NCI-H128 (cell line): Measurements from ENCODE around the gene SPP2.
A peak's percentile ranks its signal among the peaks of the same experiment; 100 is the strongest.

ENCODE experiments used
- DNase-seq: peaks from one replicate; lab custom pipeline; 2025; ENCODE audit not compliant: unreplicated experiment; lab: John Stamatoyannopoulos, UW

The SPP2 gene

DNA sequence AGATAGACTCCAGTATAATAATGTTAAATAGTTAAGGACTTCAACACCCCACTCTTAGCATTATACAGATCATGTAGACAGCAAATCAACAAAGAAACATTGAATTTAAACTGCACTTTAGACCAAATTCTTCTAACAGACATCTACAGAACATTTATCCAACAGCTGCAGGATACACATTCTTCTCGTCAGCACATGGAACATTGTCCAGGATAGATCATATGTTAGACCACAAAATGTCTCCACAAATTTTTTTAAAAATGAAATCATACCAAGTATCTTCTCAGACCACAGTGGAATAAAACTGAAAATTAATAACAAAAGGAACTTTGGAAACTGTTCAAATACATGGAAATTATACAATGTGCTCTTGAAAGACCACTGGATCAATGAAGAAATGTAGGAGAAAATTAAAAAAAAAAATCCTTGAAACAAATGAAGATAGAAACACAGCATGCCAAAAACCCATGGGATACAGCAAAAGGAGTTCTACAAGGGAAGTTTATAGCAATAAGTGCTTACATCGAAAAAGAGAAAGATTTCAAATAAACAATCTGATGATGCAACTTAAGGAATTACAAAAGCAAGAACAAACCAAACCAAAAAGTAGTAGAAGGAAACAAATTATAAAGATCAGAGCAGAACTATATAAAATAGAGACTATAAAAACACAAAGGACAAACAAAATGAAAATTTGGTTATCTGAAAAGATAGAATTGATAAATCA lies 12.3 kb upstream of the SPP2 start:
- no peak for DNase-seq

DNA sequence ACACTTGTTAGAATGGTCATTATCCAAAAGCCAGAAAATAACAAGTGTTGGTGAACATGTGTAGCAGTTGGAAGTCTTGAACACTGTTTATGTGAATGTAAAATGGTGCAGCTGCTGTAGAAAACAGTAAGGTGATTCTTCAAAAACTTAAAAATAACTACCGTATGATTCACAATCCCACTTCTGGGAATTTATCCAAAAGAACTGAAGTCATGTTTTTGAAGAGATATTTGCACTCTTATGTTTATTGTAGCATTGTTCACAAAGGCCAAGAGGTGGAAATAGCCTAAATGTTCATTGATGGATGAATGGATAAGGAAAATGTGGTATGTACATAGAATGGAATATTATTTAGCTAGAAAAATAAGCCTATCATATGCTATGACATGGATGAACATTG lies 6.3 kb upstream of the SPP2 start:
- no peak for DNase-seq

DNA sequence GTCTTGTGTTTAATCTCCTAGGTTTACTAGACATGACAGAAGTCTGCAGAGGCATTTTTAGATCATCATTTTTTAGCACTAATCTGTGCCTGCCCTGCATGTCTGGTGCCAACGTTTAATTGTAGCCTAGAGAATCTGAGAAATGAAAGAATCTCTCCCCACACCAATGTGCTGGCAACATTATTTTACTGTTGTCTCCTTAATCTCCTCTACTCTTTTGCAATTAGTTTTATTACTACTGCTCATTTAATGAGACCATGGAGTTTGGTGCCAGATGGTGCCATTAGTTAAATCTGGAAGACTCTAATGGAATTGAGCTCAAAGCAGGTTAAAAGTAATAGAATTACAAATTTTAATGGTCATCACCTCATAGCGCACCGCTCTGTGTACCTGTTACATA lies 4.0 kb upstream of the SPP2 start:
- no peak for DNase-seq

DNA sequence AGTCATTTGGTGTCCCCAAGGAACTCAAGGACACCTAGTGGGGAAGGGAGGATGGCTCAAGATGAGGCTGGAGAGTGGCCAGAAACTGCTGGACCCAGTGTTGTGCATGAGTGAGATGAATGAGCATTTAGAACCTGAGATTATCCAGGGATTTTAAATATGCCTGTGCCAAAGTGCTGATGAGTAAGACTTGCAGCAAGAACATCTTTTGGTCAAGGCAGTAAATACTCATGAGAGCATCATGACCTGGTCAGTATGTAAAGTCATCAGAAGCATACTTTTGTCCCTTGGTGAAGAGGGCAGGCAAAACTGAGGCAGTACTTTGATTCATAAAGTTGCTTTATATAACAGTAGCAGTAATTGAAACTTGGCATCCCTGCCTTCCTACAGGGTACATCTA lies 3.1 kb upstream of the SPP2 start:
- no peak for DNase-seq

DNA sequence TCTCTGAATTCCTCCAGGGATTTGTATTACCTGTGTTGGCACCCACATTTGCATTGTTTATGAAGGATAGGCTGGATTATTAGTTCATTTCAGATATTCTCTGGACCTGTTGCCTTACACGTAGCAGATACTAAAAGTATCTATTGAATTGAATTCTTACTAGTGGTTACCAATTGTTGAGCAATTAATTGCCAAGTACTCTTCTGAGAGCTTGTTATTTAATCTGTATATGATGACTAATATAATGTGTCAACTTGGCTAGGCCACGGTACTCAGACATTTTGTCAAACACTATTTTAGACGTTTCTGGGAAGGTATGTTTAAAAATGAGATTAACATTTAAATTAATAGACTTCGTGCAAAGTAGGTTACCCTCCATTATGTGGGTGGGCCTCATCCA lies 2.5 kb upstream of the SPP2 start:
- no peak for DNase-seq

DNA sequence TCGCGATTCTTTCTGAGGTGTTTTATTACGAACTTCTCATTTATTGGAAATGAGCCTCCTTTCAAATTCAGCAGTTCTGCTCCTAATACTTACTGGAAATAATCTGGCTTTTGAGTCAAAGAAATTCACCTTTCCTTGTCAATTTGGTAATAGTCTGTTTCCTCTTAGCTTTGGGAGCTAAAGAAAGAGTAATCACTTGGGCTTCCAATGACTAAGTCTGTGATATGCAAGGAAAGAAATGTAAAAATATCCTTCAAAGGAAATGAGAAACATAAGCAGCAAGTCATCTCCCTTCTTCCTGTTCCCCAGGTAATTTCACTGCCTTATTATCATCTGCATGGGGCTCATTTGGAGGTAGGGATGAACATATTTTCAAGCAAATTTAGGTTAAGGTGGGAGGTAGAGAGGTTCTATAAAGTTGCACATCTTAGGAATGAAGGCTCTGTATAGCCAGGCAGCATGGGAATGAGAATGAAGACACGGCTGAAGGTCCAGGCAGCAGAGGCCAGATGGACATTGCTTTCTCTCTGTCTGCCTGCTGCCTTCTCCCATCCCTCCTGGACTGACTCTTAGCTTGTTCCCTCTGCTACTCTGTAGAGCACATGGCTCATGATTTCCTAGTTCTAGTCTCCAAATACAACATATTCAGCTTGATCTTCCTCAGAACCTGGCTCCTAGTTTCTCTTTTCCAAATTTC lies 1.0 kb downstream of the SPP2 start:
- DNase-seq = no peak

DNA sequence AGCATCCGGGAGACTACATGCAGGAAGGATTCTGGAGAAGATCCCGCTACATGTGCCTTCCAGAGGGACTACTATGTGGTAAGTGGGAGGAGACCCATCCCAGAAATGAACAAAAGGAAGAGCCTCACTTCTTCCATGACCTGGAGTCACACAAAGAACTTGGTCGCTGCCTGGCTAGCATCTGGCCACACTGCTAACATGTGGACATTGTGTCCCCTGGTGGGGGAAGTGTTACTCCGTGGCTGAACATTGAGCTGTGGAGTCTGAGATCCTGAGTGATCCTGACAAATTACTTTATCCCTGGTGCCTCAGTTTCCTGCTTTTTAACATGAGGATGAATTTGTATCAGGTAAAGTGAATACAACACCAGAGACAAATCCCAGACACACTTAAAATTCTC lies 8.4 kb downstream of the SPP2 start:
- DNase-seq = no peak

DNA sequence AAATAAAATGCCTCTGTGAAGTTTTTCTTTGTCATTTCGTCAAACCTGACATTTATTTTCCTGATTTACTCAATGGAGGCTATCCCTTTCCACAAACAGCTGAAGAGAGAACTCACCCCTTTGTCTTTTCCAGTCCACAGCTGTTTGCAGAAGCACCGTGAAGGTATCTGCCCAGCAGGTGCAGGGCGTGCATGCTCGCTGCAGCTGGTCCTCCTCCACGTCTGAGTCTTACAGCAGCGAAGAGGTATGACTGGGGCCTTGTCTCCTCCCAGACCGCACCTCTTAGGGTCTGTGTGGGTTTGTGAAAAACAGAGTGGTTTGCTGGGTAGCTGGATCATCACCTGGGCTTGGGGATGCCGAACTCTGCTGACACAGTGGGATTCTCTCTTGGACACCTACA lies 9.7 kb downstream of the SPP2 start:
- no peak for DNase-seq

DNA sequence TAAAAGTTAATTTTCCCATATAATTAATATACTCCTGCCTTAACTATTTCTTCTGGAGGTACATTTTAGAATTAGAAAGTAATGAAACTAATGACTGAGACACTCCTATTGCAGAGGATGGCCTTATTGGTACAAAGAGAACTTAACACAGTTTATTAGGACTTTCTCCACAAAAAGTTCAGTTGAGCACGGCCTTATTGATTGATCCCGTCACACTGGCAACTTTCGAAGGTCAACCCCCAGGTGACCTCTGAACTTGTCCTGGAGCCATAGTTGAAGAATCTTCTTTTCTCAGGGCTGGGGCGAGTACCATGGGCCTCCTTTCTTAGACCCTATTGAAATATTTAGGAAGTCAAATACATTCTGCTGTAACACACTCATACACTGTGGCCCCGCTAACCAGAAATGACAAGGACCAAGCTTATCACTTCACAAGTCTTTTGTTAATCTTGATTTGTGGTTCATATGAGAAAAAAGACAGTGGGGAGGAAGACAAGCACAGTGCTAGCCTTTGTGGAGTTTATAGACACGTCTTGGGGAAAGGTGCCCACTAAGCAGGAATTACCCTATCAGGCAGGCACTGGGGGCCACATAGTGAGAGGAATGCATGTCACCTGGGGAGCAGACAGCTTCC lies 11.2 kb downstream of the SPP2 start:
- no peak for DNase-seq

DNA sequence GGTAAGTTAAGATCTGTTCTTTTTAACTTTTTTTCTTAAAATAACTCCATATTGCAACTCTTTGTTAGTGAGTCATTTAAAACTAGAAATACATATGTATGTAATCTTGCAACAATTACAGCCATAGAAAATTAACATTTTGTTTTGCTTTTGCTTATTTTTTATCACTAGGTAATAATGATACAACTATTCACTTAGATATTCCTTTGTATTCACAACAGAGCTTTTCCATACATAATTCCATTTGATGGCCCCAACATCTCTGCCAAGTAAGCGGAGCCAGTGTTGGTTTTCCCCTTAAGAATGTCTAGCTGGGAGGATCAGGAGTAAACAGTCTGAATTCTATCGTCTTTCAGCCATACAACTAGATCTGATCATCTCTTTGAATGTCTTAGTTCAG lies 16.1 kb downstream of the SPP2 start:
- no peak for DNase-seq

DNA sequence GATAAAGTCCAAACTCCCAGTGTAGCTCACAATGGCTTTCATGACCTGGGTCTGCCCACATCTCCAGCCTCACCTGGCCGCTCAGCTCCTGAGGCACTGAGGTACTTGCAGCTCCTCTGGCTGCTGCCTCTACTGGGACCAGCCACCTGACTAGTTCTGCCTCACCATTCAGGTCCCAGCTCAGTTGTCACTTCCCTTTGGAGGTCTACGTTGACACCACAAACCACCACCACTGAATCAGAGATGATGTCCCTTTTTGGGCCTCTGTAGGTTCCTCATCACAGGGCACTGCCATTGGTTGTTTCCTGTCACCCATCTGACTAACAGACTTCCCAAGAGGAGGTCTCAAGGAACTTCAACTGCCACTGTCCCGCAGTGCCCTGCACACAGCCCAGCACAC lies 21.2 kb downstream of the SPP2 start:
- DNase-seq = no peak

DNA sequence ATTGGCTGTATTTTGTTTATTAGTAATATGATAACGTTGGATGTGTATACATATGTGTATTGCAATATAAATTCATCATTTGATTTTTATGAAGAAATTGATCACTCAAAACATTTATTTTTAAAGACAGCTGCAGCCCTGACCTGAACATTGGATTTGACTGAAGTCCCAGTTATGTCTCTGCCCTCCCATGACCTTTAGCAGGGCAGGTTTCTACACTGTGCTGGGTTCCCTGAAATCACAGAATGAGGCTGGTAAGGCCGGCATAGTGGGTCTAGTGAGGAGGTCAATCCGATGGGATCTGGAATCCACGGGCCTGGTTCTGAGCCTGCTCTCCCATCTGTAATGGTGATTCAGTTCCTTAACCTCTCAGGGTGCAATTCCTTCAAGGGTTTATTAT lies 22.0 kb downstream of the SPP2 start:
- DNase-seq = no peak

DNA sequence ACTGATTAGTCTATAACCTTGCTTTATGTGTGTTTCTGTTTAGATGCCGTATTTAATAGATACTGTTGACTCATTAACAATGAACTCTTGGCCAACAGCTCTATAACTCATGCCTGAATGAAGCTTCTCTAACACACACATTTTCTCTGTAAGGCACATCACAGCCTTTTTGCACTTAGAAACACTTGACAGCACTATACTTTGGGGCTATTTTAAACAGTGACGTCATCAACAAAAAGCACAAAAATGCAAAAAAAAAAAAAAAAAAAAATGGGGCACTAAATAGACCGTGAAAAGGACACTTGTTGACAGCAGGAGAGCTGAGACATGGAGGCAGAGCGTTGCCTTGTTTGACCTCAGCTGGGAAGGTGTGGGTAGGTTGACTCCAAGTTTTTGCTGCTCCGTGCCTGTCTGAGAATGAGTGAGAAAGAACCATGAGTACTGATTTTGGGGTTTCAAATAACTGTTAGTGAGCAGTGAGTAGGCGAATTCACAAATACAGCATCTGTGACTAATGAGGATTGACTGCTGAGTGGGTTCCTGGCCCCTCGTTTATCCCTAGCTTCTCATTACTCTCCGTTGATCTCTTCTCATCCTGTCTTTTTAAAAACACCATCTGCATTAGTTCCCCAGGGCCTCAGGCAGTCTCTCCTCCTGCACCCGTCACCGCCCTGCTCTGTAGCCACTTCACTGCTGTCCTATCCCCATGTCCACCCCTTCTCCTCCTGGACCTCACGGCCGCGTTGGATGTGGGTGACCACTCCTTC lies 24.4 kb downstream of the SPP2 start:
- DNase-seq = no peak

DNA sequence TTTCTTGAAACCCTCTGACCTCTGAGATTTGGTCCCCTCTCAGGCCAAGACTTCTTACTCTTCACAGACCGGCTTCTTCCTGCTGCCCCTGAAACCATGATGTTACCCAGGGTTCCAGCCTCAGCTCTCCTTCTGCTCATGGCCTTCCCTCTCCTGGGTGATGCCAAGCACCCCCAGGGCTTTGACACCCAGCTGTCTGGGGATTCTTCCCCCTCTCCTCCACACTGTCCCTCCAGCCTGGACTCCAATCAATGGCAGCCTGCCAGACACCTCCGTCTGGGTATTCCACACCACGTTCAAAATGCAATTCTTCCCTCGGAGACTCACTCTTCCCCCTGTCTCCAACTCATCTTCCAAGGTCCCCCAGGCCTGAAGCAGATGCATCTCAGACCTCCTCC lies 25.0 kb downstream of the SPP2 start:
- no peak for DNase-seq

DNA sequence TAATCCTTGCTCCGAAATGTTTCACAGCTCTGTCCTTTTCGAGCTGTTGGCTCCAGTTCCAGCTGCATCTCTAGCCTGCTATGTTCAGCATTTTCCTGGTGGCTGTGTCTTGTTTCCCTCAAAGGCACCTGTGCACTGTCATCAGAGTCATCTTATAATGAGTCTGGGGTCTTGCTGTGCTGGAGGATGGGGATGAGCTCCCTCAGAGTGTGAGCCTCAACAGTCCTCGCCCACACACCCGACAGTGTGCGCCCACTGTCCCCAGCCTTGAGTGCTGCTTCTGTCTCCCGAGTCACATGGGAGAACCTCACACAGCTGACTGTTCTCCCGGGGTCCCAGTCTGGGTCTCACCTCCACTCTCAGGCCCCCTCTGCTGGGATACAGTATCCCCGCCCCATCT lies 25.4 kb downstream of the SPP2 start:
- DNase-seq = no peak

DNA sequence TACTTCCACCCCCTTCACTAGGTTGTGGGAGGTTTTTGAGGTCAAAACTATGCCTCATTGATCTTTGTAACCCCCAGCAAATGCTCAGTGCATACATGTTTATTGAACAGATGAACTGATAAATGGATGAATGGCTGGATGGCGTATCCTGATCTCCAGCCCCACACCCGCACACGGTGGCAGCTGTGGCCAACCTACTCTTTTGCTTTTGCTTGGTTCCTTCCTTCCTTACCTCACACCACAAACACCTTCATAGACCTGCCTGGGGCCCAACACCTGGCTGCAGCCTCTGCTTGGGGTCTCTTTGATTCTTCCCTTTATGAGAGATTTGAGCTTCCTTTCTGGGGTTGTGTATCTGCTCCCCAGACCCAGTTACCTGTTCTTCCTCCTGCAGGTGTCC lies 25.9 kb downstream of the SPP2 start:
- no peak for DNase-seq

DNA sequence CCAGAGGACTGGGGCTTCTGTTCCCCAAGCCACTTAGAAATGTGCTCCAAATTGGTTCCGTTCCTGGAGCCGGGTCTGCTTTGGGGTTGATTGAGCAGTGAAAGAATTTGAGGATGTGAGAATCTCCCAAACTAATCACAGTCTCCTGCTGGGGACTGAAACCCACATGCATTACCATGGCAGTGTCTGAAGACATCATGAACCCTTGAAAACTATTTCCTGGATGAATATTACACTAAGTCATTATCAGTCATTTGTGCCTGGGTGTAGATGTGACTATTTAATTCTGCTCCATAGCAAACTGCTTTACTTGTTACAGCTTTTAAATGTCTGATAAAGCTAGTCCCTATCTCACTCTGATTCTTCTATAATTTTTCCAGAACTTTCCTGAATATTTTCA lies 27.6 kb downstream of the SPP2 start:
- DNase-seq = no peak

DNA sequence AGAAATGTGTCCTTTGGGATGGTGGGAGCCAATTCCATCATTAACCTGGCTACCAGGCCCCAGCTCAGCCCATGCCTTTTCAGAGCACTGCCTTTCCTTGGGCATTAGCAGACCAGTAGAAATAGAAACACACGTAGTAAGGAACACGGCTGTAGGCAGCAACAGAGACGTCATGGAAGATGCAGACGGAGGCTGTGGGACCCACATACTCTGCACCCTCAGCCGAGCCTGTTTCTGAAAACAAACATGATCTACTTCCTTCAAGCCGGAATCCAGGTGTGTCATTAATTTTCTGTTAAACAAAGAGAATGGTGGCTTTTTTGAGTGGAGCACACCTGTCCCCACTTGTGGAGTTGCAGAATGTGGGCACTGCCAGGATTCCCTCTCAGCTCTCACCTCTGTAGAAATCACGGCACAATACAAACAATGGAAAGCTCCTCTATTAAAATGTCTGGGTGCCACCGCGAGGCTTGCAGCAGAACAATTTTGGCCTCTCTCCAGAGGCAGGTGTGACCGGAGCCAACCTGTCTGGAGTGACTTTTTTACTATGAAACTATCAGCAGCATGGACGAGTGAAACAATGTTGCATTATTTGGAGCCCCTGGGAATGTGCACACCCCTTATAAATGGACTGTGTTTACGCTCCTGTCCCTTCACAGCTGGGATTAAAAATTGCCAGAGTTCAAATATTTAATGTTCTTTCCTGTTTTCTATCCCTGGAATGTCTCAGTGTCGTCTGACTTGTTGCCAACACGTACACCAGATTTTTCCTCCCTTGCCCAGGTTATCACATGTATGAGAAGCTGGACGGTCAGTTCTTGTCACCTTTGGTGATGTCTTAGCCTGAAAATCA lies 31.7 kb downstream of the SPP2 start:
- DNase-seq = peak; percentile 71

DNA sequence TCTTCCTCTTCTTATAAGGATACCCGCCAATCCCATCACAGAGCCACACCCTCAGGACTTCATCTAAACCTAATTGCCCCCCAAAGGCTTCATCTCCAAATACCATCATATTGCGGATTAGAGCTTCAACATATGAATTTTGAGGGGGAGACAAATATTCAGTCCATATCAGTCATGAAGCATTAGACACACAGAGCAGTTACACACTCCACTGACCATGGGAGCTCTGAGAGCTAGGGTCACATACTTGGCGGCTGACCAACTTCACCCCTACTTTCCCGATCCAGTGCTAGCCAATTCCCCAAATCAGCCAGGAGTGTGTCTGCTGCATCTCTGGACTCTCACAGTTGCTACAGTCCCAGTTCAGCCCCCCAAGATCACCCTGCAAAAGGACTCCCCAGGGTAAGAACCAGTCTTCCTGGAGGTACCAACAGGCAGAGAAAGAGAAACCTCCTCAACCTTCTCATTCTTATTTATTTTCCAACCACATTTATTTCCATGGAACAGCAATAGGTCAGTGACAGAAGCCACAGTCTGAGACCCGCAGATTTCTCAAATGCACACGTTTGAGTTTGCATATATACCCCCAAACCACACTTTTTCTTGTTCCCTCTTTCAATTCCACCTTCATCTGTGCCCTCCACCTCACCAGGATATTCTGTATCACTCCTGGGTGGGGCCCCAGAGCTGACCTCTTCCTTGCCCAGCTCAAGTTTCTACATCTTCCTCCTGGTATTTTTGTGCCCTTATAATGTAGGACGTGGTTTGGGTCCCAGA lies 33.3 kb downstream of the SPP2 start:
- no peak for DNase-seq

DNA sequence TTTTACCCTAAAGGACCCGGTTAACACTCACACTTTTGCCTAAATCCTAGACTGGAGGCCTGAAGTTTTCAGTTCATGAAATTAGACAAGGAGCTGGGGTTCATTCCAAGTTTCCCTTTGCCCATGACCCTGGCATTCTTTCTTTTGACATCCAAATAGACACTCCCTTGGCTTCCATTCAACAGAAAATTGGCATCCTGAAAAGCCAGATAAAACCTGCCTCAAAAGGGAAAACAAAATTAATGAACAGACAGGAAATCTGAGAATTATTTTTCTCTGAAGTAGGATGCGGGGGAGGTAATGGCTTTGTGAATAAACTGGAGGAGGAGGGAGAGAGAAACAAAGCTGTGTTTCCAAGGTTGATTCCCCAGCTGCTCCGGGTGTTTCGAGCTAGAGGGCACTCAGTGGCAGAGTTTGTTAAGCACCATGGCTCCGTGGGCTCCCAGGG lies 41.0 kb downstream of the SPP2 start:
- DNase-seq = no peak
